ENCODE results near the gene PLEK2.

The PLEK2 gene

GRCh38 chr14:67449096-67449495 is 37.1 kb upstream of the PLEK2 start:
- TF ChIP-seq, protein P1, sequence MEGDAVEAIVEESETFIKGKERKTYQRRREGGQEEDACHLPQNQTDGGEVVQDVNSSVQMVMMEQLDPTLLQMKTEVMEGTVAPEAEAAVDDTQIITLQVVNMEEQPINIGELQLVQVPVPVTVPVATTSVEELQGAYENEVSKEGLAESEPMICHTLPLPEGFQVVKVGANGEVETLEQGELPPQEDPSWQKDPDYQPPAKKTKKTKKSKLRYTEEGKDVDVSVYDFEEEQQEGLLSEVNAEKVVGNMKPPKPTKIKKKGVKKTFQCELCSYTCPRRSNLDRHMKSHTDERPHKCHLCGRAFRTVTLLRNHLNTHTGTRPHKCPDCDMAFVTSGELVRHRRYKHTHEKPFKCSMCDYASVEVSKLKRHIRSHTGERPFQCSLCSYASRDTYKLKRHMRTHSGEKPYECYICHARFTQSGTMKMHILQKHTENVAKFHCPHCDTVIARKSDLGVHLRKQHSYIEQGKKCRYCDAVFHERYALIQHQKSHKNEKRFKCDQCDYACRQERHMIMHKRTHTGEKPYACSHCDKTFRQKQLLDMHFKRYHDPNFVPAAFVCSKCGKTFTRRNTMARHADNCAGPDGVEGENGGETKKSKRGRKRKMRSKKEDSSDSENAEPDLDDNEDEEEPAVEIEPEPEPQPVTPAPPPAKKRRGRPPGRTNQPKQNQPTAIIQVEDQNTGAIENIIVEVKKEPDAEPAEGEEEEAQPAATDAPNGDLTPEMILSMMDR (IDR thresholded peaks at IDR 0.05; ENCODE audit: control extremely low read depth, extremely low read depth, low read depth, missing control alignments), result no peak
- ChIA-PET POLR2A (no interaction called here), CTCF (interaction anchor here (1.1 to 3.6 kb wide), 3 partner anchors 8 to 21 kb away, joined by 3 to 17 read pairs (median 4); no protein-coding TSS in a partner anchor)
- no peak for DNase-seq (ENCODE audit: extremely low spot score)

DNA sequence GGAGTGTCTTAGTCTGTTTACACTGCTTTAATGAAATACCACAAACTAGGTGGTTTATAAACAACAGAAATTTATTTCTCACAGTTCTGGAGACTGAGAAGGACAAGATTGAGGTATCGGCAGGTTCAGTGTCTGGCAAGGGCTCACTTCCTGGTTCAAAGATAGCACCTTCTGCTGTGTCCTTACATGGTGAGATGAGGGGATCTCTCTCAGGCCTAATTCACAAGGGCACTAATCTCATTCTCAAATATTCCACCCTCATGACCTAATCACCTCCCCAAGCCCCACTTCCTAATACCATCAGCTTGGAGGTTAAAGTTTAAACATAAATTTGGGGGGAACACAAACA is 35.0 kb upstream of the PLEK2 start:
- CTCF ChIA-PET, result interaction anchor here (0.7 to 3.6 kb wide), 5 partner anchors 8 to 79 kb away, joined by 3 to 17 read pairs (median 3); no protein-coding TSS in a partner anchor
- POLR2A ChIA-PET, result no interaction called here
- TF ChIP-seq, protein P1 (IDR thresholded peaks at IDR 0.05; ENCODE audit: control extremely low read depth, extremely low read depth, low read depth, missing control alignments), result no peak
- no peak for DNase-seq (ENCODE audit: extremely low spot score)

DNA sequence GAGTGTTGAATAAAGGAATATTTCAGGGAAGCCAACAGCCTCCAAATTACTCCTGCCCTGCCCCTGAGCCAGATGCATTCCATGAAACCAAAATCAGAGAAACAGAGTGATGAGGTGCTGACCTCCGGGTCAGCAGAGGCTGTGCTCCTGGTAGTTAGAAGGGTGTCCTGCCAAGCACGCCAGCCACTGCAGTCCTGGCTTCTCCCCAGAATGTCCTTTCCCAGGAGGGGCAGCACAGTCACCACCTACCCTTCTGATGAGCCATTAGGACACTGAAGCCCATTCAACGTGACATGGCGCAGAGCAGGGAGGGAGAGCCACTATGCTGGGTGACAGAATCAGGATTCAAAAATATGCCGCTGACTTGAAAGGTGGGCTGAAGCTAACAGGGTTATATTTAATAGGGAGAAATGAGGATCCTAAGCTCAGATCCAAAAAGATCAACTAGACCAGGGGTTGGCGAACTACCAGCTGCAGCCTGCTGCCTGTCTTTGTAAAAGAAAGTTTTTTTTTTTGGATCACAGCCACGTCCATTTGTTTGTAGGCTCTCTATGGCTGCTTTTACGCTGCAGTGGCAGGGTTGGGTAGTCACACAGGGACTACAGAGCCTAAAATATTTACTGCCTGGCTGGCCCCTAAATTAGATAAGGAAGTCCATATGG is 34.5 kb upstream of the PLEK2 start:
- ChIA-PET CTCF (interaction anchor here (0.7 to 3.6 kb wide), 5 partner anchors 19 to 138 kb away, joined by 3 to 17 read pairs (median 3); no protein-coding TSS in a partner anchor), POLR2A (no interaction called here)
- DNase-seq (ENCODE audit: extremely low spot score), result no peak
- TF ChIP-seq, protein P1 (IDR thresholded peaks at IDR 0.05; ENCODE audit: control extremely low read depth, extremely low read depth, low read depth, missing control alignments), result no peak

DNA sequence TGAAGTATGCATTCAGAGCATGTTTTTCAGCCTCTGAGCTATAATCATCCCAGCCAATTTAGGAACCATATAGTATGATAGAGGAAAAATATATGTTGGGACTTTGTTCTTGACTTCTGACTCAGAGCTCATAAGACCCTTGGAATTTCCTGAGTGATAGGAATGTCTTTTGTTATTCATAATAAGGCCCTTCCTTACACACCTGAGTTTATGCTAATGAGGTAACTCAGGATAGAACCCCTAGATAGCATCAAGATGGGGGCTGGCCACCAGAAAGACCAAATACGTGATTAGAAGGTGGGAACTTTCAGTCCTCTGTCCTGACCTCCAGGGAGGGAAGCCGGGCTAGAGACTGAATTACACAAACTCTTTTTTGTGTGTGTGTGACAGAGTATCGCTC is 32.4 kb upstream of the PLEK2 start:
- CTCF ChIA-PET, result interaction anchor here (1.1 to 31.7 kb wide), 3 partner anchors 14 to 124 kb away, joined by 3 to 695 read pairs (median 8); no protein-coding TSS in a partner anchor
- DNase-seq (ENCODE audit: extremely low spot score), result no peak
- TF ChIP-seq, protein P1 (IDR thresholded peaks at IDR 0.05; ENCODE audit: control extremely low read depth, extremely low read depth, low read depth, missing control alignments), result no peak
- POLR2A ChIA-PET, result no interaction called here

DNA sequence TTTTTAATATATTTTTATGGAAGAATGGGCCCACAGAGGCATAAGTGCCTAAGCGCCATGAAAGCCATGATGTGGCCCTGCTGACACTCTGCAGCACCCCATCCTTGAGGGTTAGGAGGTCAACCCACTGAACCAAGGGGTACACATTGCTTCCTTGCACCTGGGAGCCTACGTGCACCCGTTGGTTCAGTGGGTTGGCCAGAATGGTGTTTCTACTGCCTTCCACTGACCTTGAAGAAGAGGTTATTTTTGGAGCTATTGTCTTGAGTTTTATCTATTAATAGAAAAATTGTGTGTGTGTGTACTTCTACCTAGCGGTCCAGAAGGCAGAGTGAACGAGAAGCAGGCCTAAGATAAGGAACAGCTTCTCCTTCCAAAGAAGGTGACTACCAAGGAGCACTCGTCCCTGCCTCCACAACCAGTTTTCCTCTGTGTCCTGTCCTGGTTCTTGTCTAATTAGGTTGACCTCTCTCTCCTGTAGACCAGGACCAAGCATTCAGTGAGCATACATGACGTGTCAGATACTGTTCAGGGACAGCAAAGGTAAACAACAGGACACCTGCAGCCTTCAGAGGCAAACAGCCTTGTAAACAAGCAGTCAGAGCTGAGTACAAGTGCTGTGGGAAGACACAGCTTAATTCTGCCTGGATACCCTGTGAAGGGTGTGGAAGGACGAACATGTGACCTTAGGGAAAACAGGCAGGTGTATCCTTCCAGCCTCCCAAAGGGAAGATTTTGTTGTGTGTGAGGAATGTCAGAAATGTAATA is 30.4 kb upstream of the PLEK2 start:
- DNase-seq (ENCODE audit: extremely low spot score), result no peak
- CTCF ChIA-PET, result interaction anchor here (1.0 to 31.7 kb wide), 4 partner anchors 12 to 126 kb away, joined by 3 to 695 read pairs (median 38); no protein-coding TSS in a partner anchor

GRCh38 chr14:67441672-67442071 is 29.7 kb upstream of the PLEK2 start:
- ChIA-PET POLR2A (no interaction called here), CTCF (interaction anchor here (1.0 to 31.7 kb wide), 4 partner anchors 12 to 127 kb away, joined by 3 to 695 read pairs (median 38); no protein-coding TSS in a partner anchor)
- TF ChIP-seq, protein P1 (IDR thresholded peaks at IDR 0.05; ENCODE audit: control extremely low read depth, extremely low read depth, low read depth, missing control alignments), result no peak

More for the DNA sequence above, 30.4 kb upstream of the PLEK2 start:
- TF ChIP-seq, protein P1 (IDR thresholded peaks at IDR 0.05; ENCODE audit: control extremely low read depth, extremely low read depth, low read depth, missing control alignments), result no peak
- POLR2A ChIA-PET, result no interaction called here

More at GRCh38 chr14:67441672-67442071, 29.7 kb upstream of the PLEK2 start:
- no peak for DNase-seq (ENCODE audit: extremely low spot score)
